Lower lobe of right lung (tissue), 2 donors: ENCODE data around the gene PSMD7. TPM values are rescaled to one million over a fixed set of nuclear protein-coding genes. Genes with fewer than 3 reads are reported as not detected.

Experiments used
- ATAC-seq, 2 donors: fragments of 200-7000 bp; cut with Tn5 transposase; one replicate each; pipeline ENCODE4 v1.9.1; 2020 to 2022; ENCODE audit warnings: mild to moderate bottlenecking in 2 of 2, moderate library complexity in 2 of 2
- DNase-seq: peaks from one replicate; pipeline ENCODE4 v3.0.0-alpha.2; 2020
- H3K27ac ChIP-seq: fragments of 200-600 bp; one replicate; pipeline ENCODE4 v1.8.0; 2022
- H3K27me3 ChIP-seq: fragments of 200-600 bp; one replicate; pipeline ENCODE4 v1.8.0; 2022; ENCODE audit warnings: low read depth
- H3K36me3 ChIP-seq: fragments of 200-600 bp; one replicate; pipeline ENCODE4 v1.8.0; 2022; ENCODE audit warnings: mild to moderate bottlenecking
- H3K4me1 ChIP-seq: fragments of 200-600 bp; one replicate; pipeline ENCODE4 v1.8.0; 2022
- H3K4me3 ChIP-seq: fragments of 200-600 bp; one replicate; pipeline ENCODE4 v1.8.0; 2022; ENCODE audit warnings: mild to moderate bottlenecking
- H3K9me3 ChIP-seq: fragments of 200-600 bp; one replicate; pipeline ENCODE4 v1.8.0; 2022
- intact Hi-C: fragments of 100-400 bp; cut with DNase I; formaldehyde crosslinking; loops from one replicate; pipeline ENCODE4 v1.11.0; 2022
- total RNA-seq: library from RNA; stranded (reverse); fragmentation: NEBNext Ultra II Directional; extraction: Animal tissue kit (Norgen Biotek cat#: 25700); gene quantifications from one replicate; pipeline ENCODE4 v1.2.1, GENCODE V29; 2021
- TF ChIP-seq, protein P1 (sequence below): fragments of 200-600 bp; IDR thresholded peaks from one replicate; pipeline ENCODE4 v1.8.0; 2022; ENCODE audit warnings: antibody characterized with exemption, mild to moderate bottlenecking
- donor health status: DM: no; HTN: yes; CAD: no; lungs with severe emphysema.

Gene PSMD7
- total RNA-seq, 1 donor from 2014 or later = 59.0 TPM

DNA sequence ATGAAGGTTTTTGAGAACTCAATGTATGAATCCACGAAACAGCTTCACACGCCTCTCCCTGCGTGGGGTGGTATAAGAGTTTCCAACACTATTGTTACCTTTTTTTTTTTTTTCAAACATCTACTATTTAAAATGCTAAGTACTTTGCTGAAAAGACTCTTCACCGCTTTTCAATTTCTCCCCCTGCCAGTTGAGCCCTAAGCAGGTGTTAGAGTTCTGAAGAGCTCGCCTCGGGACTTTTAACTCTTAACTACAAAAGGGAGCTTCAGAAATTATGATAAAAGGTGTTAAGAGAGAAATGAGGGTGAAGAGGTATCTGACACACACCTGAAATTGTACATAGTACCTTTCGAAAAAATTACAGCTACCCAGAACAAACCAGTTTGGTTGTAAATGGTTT lies 20.9 kb upstream of the PSMD7 start:
- DNase-seq (no peak), ATAC-seq (no peak)
- intact Hi-C loops = no loop called here
- Histone ChIP-seq H3K36me3 (no peaks in the 10 kb centered on the region), H3K4me3 (no peak overlapping the region), H3K4me1 (no peaks in the 10 kb centered on the region), H3K27me3 (peaks cover 4% of the 10 kb centered on the region), H3K27ac (no peak overlapping the region), H3K9me3 (no peaks in the 10 kb centered on the region)
- TF ChIP-seq, protein P1, sequence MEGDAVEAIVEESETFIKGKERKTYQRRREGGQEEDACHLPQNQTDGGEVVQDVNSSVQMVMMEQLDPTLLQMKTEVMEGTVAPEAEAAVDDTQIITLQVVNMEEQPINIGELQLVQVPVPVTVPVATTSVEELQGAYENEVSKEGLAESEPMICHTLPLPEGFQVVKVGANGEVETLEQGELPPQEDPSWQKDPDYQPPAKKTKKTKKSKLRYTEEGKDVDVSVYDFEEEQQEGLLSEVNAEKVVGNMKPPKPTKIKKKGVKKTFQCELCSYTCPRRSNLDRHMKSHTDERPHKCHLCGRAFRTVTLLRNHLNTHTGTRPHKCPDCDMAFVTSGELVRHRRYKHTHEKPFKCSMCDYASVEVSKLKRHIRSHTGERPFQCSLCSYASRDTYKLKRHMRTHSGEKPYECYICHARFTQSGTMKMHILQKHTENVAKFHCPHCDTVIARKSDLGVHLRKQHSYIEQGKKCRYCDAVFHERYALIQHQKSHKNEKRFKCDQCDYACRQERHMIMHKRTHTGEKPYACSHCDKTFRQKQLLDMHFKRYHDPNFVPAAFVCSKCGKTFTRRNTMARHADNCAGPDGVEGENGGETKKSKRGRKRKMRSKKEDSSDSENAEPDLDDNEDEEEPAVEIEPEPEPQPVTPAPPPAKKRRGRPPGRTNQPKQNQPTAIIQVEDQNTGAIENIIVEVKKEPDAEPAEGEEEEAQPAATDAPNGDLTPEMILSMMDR = no peak

DNA sequence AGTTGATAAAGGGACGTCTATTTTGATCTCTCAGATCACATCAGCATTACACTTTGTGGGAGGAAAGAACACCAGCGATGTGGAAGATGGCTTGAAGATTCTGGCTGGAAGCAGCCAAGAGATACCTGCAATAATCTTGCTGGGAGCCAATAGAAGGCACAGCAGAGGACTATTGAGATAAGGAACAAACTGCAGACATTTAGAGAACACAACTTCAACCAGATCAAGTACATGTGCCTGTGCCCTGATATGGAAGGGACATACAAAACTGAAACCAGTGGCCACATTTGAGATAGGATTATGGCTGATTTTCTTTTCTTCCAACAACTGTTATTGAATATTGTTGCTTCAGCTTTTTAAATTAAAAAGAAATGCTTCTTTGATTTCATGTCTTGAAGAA lies 18.6 kb upstream of the PSMD7 start:
- Histone ChIP-seq H3K9me3 (no peaks in the 10 kb centered on the region), H3K36me3 (no peaks in the 10 kb centered on the region), H3K27me3 (peaks cover 4% of the 10 kb centered on the region), H3K4me1 (no peaks in the 10 kb centered on the region), H3K4me3 (no peak overlapping the region), H3K27ac (no peak overlapping the region)
- TF ChIP-seq, protein P1 = no peak
- no peak for DNase-seq
- intact Hi-C loops = no loop called here
- no peak for ATAC-seq

DNA sequence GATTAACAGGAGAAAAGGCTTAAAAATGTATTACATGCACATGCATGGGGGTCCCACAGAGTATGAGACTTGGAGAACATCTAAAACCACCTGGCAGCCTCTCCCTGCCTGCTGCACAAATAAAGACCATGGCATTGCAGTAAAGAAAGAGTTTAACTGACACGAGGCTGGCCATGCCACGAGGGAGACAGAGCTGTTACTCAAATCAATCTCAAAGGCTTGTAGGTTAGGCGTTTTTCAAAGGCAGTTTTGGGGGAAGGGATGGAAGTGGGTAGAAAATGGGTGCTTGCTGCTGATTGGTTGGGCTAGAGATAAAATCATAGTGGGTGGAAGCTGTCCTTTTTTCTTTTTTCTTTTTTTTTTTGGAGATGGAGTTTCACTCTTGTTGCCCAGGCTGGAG lies 17.3 kb upstream of the PSMD7 start:
- TF ChIP-seq, protein P1 = no peak
- Histone ChIP-seq H3K4me3 (no peak overlapping the region), H3K9me3 (no peaks in the 10 kb centered on the region), H3K27me3 (peaks cover 4% of the 10 kb centered on the region), H3K4me1 (no peaks in the 10 kb centered on the region), H3K27ac (no peak overlapping the region), H3K36me3 (no peaks in the 10 kb centered on the region)
- intact Hi-C loops = no loop called here
- ATAC-seq (no peak), DNase-seq (no peak)

DNA sequence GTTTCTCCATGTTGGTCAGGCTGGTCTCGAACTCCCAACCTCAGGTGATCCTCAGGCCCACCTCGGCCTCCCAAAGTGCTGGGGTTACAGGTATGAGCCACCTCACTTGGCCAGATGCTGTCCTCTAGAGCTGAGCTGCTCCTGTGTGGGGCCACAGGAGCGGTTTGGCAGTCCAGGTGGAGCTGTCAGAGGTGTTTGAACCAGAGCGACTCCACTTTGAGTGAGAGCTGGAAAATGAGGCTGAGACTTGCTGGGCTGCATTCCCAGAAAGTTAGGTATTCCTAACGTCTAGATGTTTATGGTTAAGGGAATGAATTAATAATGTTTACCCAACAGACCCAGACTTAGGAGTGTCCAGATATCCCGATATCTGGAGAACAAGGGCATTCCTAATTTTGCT lies 16.8 kb upstream of the PSMD7 start:
- Histone ChIP-seq H3K27ac (no peak overlapping the region), H3K9me3 (no peaks in the 10 kb centered on the region), H3K27me3 (peaks cover 4% of the 10 kb centered on the region), H3K4me3 (no peak overlapping the region), H3K36me3 (no peaks in the 10 kb centered on the region), H3K4me1 (no peaks in the 10 kb centered on the region)
- ATAC-seq (no peak), DNase-seq (no peak)
- intact Hi-C loops = no loop called here
- TF ChIP-seq, protein P1 = no peak

DNA sequence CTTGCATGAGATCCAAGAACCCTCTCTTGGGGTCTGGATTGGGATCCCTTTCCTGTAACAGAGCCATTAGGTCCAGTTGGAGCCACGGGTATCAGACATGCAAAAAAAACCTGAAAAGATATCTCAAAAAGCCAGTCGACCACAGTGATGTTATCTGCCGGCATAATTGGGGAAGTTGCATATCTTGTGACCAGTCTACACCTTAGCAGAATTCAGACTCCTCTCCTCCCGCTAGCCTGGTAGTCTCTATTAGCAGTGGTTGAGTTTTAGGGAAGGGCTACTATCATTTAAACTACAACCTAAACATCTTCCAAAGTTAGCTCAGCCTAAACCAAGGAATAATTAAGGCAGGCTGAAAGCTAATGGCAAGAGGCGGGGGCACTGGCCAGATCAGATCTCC lies 16.2 kb upstream of the PSMD7 start:
- TF ChIP-seq, protein P1 = no peak
- intact Hi-C loops = no loop called here
- no peaks in the 10 kb centered on the region for H3K9me3 ChIP-seq
- H3K4me1 ChIP-seq = no peaks in the 10 kb centered on the region
- H3K36me3 ChIP-seq = no peaks in the 10 kb centered on the region
- no peak overlapping the region for H3K4me3 ChIP-seq
- peaks cover 4% of the 10 kb centered on the region for H3K27me3 ChIP-seq
- H3K27ac ChIP-seq = no peak overlapping the region
- no peak for DNase-seq
- ATAC-seq = no peak

DNA sequence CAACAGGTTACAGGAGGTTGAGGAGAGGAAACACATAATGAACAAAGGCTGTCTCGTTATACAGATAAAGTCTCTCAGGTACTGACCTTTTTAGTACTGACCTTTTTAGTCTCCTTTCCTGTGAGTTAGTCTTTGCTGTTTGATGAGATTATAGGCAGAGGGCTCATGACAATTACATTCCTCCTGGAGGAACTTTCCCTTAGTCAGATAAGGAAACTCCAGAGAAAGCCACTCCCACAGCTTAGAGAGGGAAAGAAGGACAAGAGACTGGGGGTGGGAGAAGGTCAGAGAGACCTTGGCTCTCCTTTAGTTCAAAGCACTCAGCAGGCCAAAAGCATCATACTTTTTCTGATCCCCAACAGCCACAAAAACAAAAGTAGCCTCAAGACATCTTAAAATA lies 15.3 kb upstream of the PSMD7 start:
- H3K27ac ChIP-seq = no peak overlapping the region
- TF ChIP-seq, protein P1 = no peak

More for the DNA sequence above, 15.3 kb upstream of the PSMD7 start:
- ATAC-seq (no peak), DNase-seq (no peak)
- Histone ChIP-seq H3K9me3 (no peaks in the 10 kb centered on the region), H3K4me3 (no peak overlapping the region), H3K4me1 (no peaks in the 10 kb centered on the region), H3K27me3 (peaks cover 4% of the 10 kb centered on the region), H3K36me3 (no peaks in the 10 kb centered on the region)
- intact Hi-C loops = no loop called here
